ENCODE data around the gene UPF1.

The UPF1 gene

GRCh38 chr19:18894254-18895037 is 62.7 kb downstream of the UPF1 start:
- DNase-seq (ENCODE audit: low spot score): no peak
- TF ChIP-seq CTCF (IDR thresholded peaks at IDR 0.05; ENCODE audit: borderline replicate concordance, control extremely low read depth, extremely low read depth, insufficient read depth, missing control alignments): no peak
- in situ Hi-C loops (cut with MboI; ENCODE audit: low sequenced_read_pairs, unreplicated experiment): no loop called here

GRCh38 chr19:18895038-18895823 is 63.5 kb downstream of the UPF1 start:
- in situ Hi-C loops (cut with MboI; ENCODE audit: low sequenced_read_pairs, unreplicated experiment): no loop called here
- DNase-seq (ENCODE audit: low spot score): peak; percentile 70
- no peak for TF ChIP-seq CTCF (IDR thresholded peaks at IDR 0.05; ENCODE audit: borderline replicate concordance, control extremely low read depth, extremely low read depth, insufficient read depth, missing control alignments)

- no peak for DNase-seq (ENCODE audit: low spot score)
- no peak for TF ChIP-seq CTCF (IDR thresholded peaks at IDR 0.05; ENCODE audit: borderline replicate concordance, control extremely low read depth, extremely low read depth, insufficient read depth, missing control alignments)
- in situ Hi-C loops (cut with MboI; ENCODE audit: low sequenced_read_pairs, unreplicated experiment): no loop called here
These were observed 64.1 kb downstream of the UPF1 start, which contains the start of gene CERS1 for GRCh38 chr19:18895824-18896341. CERS1 (minus strand) TSS chr19:18896158; CDS start chr19:18896072, 86 bp downstream.

- in situ Hi-C loops (cut with MboI; ENCODE audit: low sequenced_read_pairs, unreplicated experiment): no loop called here
- no peak for DNase-seq (ENCODE audit: low spot score)
- TF ChIP-seq CTCF (IDR thresholded peaks at IDR 0.05; ENCODE audit: borderline replicate concordance, control extremely low read depth, extremely low read depth, insufficient read depth, missing control alignments): no peak
These were observed 64.7 kb downstream of the UPF1 start for GRCh38 chr19:18896421-18896841.

- TF ChIP-seq CTCF (IDR thresholded peaks at IDR 0.05; ENCODE audit: borderline replicate concordance, control extremely low read depth, extremely low read depth, insufficient read depth, missing control alignments): no peak
- no peak for DNase-seq (ENCODE audit: low spot score)
- in situ Hi-C loops (cut with MboI; ENCODE audit: low sequenced_read_pairs, unreplicated experiment): no loop called here
These were observed 65.6 kb downstream of the UPF1 start for GRCh38 chr19:18897094-18898029.
